ENCODE measurements around the gene ELK4. TPM values are rescaled to one million over a fixed set of nuclear protein-coding genes. Genes with fewer than 3 reads are reported as not detected.

Gene ELK4
- total RNA-seq, 1 donor from 2014 or later, result 86.2 TPM

DNA sequence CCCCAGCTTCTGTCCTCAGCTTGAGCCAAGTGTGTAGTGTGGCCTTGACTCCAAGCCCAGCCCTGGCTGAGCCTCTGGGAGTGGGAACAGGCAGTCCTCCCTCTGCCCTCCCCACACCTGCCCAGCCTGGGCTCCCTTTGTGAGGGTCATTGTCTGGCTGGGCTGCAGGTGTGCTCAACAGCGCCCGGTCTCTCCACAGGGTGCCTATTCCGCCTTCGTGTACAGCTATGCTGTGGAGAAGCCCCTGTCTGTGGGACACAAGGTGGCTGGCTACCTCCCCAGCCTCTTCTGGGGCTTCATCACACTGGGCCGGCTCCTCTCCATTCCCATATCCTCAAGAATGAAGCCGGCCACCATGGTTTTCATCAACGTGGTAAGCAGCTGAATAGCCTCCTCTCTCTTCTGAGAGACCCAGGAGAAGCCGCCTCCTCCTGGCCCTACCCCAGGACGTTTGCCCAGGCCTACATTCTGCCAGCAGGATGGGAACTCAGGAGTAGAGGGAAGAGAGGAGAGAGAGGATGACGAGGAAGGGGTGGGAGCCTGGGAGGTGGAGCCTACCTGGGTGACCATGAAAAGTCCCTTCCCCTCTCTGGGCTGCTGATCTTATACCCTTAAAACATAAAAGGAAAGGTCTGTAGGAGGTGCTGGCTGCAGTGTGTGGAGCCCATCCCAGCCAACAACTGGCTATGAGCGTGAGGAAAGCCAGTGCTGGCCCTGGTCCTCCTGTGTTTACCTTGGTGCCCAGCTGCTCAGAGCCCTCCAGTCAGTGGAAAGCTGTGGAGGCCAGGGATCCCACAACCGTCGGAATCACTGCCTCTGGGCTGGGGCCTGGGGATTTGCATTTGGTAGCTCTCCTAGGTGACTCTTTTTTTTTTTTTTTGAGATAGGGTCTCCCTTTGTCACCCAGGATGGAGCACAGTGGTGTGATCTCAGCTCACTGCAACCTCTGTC is 45.7 kb downstream of the ELK4 start:
- no peak overlapping the region for H3K27ac Mint-ChIP-seq
- H3K4me1 Mint-ChIP-seq (ENCODE audit: low read depth), result peaks cover 9% of the 10 kb centered on the region
- H3K36me3 Mint-ChIP-seq (ENCODE audit: low read depth), result no peaks in the 10 kb centered on the region
- no peak for DNase-seq (ENCODE audit: low spot score)
- H3K9me3 Mint-ChIP-seq, result no peaks in the 10 kb centered on the region
- peaks cover 7% of the 10 kb centered on the region for H3K27me3 Mint-ChIP-seq (ENCODE audit: insufficient read depth)
- H3K4me3 Mint-ChIP-seq, result no peak overlapping the region
- intact Hi-C loops (cut with micrococcal nuclease), result no loop called here

- Mint-ChIP-seq H3K9me3 (no peaks in the 10 kb centered on the region), H3K4me3 (no peak overlapping the region), H3K36me3 (ENCODE audit: low read depth) (no peaks in the 10 kb centered on the region), H3K27ac (no peak overlapping the region), H3K4me1 (ENCODE audit: low read depth) (peaks cover 2% of the 10 kb centered on the region), H3K27me3 (ENCODE audit: insufficient read depth) (peaks cover 8% of the 10 kb centered on the region)
- intact Hi-C loops (cut with micrococcal nuclease), result no loop called here
- no peak for DNase-seq (ENCODE audit: low spot score)
Measured at GRCh38 chr1:205585169-205585834, 46.5 kb downstream of the ELK4 start.

DNA sequence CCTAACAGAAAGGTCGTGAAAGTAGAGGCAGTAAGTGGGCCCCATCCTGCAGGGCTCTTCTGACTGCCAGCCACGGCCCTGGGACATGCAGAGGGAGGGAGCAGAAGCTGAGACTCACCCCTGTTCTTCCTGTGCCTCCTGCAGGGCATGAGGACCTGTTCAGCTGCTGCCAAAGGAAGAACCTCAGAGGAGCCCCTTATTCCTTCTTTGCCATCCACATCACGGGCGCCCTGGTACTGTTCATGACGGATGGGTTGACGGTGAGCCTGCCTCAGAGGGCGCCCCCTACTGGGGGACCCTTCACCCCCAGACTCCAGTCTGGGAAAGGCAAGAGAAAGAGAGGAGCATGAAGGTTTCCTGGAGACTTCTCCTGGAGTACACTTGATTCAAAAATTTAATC is 47.1 kb downstream of the ELK4 start:
- H3K27me3 Mint-ChIP-seq (ENCODE audit: insufficient read depth), result peaks cover 7% of the 10 kb centered on the region
- H3K27ac Mint-ChIP-seq, result no peak overlapping the region
- no peak overlapping the region for H3K4me3 Mint-ChIP-seq
- intact Hi-C loops (cut with micrococcal nuclease), result no loop called here
- no peaks in the 10 kb centered on the region for H3K9me3 Mint-ChIP-seq
- no peak for DNase-seq (ENCODE audit: low spot score)
- no peaks in the 10 kb centered on the region for H3K4me1 Mint-ChIP-seq (ENCODE audit: low read depth)
- no peaks in the 10 kb centered on the region for H3K36me3 Mint-ChIP-seq (ENCODE audit: low read depth)

- H3K9me3 Mint-ChIP-seq, result no peaks in the 10 kb centered on the region
- intact Hi-C loops (cut with micrococcal nuclease), result no loop called here
- no peak overlapping the region for H3K4me3 Mint-ChIP-seq
- peaks cover 10% of the 10 kb centered on the region for H3K27me3 Mint-ChIP-seq (ENCODE audit: insufficient read depth)
- no peaks in the 10 kb centered on the region for H3K4me1 Mint-ChIP-seq (ENCODE audit: low read depth)
- no peak overlapping the region for H3K27ac Mint-ChIP-seq
- no peaks in the 10 kb centered on the region for H3K36me3 Mint-ChIP-seq (ENCODE audit: low read depth)
- DNase-seq (ENCODE audit: low spot score), result no peak
Measured at GRCh38 chr1:205583461-205584130, 48.2 kb downstream of the ELK4 start.

- Mint-ChIP-seq H3K9me3 (no peaks in the 10 kb centered on the region), H3K4me1 (ENCODE audit: low read depth) (no peaks in the 10 kb centered on the region), H3K36me3 (ENCODE audit: low read depth) (no peaks in the 10 kb centered on the region), H3K27ac (no peak overlapping the region), H3K4me3 (no peak overlapping the region), H3K27me3 (ENCODE audit: insufficient read depth) (peaks cover 19% of the 10 kb centered on the region)
- no peak for DNase-seq (ENCODE audit: low spot score)
- intact Hi-C loops (cut with micrococcal nuclease), result no loop called here
Measured at GRCh38 chr1:205582471-205583291, 49.1 kb downstream of the ELK4 start.

- intact Hi-C loops (cut with micrococcal nuclease), result no loop called here
- H3K4me3 Mint-ChIP-seq, result no peak overlapping the region
- H3K4me1 Mint-ChIP-seq (ENCODE audit: low read depth), result no peaks in the 10 kb centered on the region
- no peaks in the 10 kb centered on the region for H3K9me3 Mint-ChIP-seq
- no peaks in the 10 kb centered on the region for H3K36me3 Mint-ChIP-seq (ENCODE audit: low read depth)
- H3K27ac Mint-ChIP-seq, result no peak overlapping the region
- DNase-seq (ENCODE audit: low spot score), result no peak
- peaks cover 22% of the 10 kb centered on the region for H3K27me3 Mint-ChIP-seq (ENCODE audit: insufficient read depth)
Measured at GRCh38 chr1:205582046-205582445, 49.8 kb downstream of the ELK4 start.

GRCh38 chr1:205581321-205581980 is 50.4 kb downstream of the ELK4 start:
- intact Hi-C loops (cut with micrococcal nuclease), result no loop called here
- no peak overlapping the region for H3K27ac Mint-ChIP-seq
- no peak overlapping the region for H3K4me3 Mint-ChIP-seq
- DNase-seq (ENCODE audit: low spot score), result no peak
- H3K4me1 Mint-ChIP-seq (ENCODE audit: low read depth), result no peaks in the 10 kb centered on the region
- H3K9me3 Mint-ChIP-seq, result no peaks in the 10 kb centered on the region
- H3K27me3 Mint-ChIP-seq (ENCODE audit: insufficient read depth), result peaks cover 25% of the 10 kb centered on the region
- H3K36me3 Mint-ChIP-seq (ENCODE audit: low read depth), result no peaks in the 10 kb centered on the region

GRCh38 chr1:205580923-205581180 is 51.0 kb downstream of the ELK4 start:
- intact Hi-C loops (cut with micrococcal nuclease), result no loop called here
- no peaks in the 10 kb centered on the region for H3K36me3 Mint-ChIP-seq (ENCODE audit: low read depth)
- no peaks in the 10 kb centered on the region for H3K9me3 Mint-ChIP-seq
- no peaks in the 10 kb centered on the region for H3K4me1 Mint-ChIP-seq (ENCODE audit: low read depth)
- no peak for DNase-seq (ENCODE audit: low spot score)
- no peak overlapping the region for H3K4me3 Mint-ChIP-seq
- H3K27me3 Mint-ChIP-seq (ENCODE audit: insufficient read depth), result peaks cover 25% of the 10 kb centered on the region
- no peak overlapping the region for H3K27ac Mint-ChIP-seq

- intact Hi-C loops (cut with micrococcal nuclease), result no loop called here
- Mint-ChIP-seq H3K27me3 (ENCODE audit: insufficient read depth) (peaks cover 25% of the 10 kb centered on the region), H3K36me3 (ENCODE audit: low read depth) (no peaks in the 10 kb centered on the region), H3K27ac (no peak overlapping the region), H3K4me3 (no peak overlapping the region), H3K4me1 (ENCODE audit: low read depth) (no peaks in the 10 kb centered on the region), H3K9me3 (no peaks in the 10 kb centered on the region)
- DNase-seq (ENCODE audit: low spot score), result no peak
Measured at GRCh38 chr1:205580140-205580922, 51.5 kb downstream of the ELK4 start.

DNA sequence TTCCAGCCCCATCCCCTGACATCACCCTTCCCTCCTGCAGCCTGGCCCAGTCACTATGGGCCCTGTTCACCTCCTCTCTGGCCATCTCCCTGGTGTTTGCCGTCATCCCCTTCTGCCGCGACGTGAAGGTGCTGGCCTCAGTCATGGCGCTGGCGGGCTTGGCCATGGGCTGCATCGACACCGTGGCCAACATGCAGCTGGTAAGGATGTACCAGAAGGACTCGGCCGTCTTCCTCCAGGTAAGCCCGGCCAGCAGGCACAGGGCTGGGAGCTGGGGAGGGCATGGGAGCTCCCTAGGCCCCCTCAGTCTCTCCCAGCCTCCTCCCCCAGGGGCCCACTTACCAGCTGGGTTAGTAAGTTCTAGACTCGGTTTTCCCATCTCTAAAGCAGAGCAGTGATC is 52.1 kb downstream of the ELK4 start:
- no peak for DNase-seq (ENCODE audit: low spot score)
- no peak overlapping the region for H3K4me3 Mint-ChIP-seq
- H3K9me3 Mint-ChIP-seq, result no peaks in the 10 kb centered on the region
- intact Hi-C loops (cut with micrococcal nuclease), result no loop called here
- no peaks in the 10 kb centered on the region for H3K4me1 Mint-ChIP-seq (ENCODE audit: low read depth)
- H3K27ac Mint-ChIP-seq, result no peak overlapping the region
- H3K27me3 Mint-ChIP-seq (ENCODE audit: insufficient read depth), result peaks cover 25% of the 10 kb centered on the region
- no peaks in the 10 kb centered on the region for H3K36me3 Mint-ChIP-seq (ENCODE audit: low read depth)

DNA sequence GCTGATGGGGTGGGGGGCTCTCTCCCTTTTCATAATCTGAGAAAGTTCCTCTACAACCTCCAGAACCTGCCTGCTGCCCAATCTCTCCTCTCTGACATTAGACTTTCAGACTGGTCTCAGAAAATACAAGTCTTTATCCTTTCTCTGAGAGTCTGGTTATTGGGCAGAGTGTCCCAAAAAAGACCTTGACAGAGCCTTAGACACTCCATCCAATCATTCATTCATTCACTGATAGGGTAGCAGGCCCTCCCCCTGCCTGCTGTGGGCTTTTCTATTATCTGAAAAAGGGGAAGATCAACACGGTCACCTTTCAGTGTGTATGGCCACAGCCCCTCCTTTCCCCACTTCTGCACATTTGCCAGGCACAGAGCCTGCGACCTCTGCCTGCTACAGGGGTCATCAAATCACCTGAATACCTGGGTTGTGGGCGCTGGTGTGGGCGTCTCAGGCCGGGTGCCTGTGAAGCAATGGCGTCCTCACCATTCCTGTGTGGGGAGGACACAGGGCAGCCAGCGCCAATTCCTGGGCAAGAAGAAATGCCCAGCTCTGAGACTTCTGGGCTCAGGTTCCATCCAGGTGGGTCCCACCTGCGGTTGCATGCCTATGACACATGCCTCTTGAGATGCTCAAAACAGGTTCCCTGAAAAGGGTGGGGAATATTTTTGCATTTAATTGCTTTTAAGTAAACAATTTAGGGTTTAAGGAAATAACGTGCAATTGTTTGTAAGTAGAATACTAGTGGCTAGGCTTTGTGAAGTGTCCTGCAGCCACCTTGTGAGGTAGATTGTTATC is 52.8 kb downstream of the ELK4 start:
- intact Hi-C loops (cut with micrococcal nuclease), result no loop called here
- H3K4me1 Mint-ChIP-seq (ENCODE audit: low read depth), result no peaks in the 10 kb centered on the region
- no peaks in the 10 kb centered on the region for H3K9me3 Mint-ChIP-seq
- H3K36me3 Mint-ChIP-seq (ENCODE audit: low read depth), result no peaks in the 10 kb centered on the region
- DNase-seq (ENCODE audit: low spot score), result no peak
- H3K27ac Mint-ChIP-seq, result no peak overlapping the region
- H3K27me3 Mint-ChIP-seq (ENCODE audit: insufficient read depth), result peaks cover 25% of the 10 kb centered on the region
- H3K4me3 Mint-ChIP-seq, result no peak overlapping the region
